Body of pancreas (tissue), 4 donors: Measurements from ENCODE around the gene NR5A1.

ENCODE experiments used
- POLR2A ChIP-seq, 3 donors: fragments of 450-650 bp; IDR thresholded peaks; one replicate each; pipeline ENCODE4 v1.6.1; 2016; ENCODE audit warnings: antibody characterized with exemption in 3 of 3, mild to moderate bottlenecking in 2 of 3
- TF ChIP-seq, protein P1 (sequence below), 7 experiments: fragments of 450-650 bp in 4 of 7; fragments of 200-600 bp in 3 of 7; sonication (generic) in 3 of 7; IDR thresholded peaks; one replicate each; pipeline ENCODE4 v1.5.1; 2016 to 2019; ENCODE audit warnings: antibody characterized with exemption in 7 of 7

DNA sequence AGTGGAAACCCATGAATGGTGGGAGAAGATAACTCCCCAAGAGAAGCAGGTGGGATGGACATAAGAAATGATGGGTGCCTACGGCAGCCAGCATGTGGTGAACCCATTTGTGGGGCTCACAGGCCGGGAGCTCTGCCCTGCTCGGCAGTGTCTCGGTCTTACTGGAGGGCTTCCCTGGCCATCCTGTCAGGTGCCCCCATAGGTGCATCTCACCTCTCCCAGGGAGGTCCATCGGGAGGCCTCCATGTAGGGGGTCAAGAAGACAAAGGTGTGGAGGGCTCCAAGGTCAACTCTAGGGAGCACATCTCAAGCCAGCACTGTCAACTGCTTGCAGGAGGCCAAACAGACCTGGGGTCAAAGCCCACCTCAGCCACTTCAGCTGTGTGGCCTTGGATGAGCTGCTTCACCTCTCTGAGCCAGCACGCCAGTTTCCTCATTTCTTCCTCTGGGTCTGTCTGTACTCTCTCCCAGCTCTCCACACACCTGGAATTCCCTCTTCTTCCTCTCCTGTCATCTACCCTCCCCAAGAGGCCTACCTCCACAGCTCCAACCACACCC is 67.4 kb downstream of the NR5A1 start:
- TF ChIP-seq, protein P1, sequence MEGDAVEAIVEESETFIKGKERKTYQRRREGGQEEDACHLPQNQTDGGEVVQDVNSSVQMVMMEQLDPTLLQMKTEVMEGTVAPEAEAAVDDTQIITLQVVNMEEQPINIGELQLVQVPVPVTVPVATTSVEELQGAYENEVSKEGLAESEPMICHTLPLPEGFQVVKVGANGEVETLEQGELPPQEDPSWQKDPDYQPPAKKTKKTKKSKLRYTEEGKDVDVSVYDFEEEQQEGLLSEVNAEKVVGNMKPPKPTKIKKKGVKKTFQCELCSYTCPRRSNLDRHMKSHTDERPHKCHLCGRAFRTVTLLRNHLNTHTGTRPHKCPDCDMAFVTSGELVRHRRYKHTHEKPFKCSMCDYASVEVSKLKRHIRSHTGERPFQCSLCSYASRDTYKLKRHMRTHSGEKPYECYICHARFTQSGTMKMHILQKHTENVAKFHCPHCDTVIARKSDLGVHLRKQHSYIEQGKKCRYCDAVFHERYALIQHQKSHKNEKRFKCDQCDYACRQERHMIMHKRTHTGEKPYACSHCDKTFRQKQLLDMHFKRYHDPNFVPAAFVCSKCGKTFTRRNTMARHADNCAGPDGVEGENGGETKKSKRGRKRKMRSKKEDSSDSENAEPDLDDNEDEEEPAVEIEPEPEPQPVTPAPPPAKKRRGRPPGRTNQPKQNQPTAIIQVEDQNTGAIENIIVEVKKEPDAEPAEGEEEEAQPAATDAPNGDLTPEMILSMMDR (IDR thresholded peaks at IDR 0.05), result no peak
- TF ChIP-seq POLR2A (IDR thresholded peaks at IDR 0.05), result no peak
